Neural cell (in vitro differentiated cells): ENCODE results near the gene LALBA. TPM values are rescaled to one million over a fixed set of nuclear protein-coding genes. Genes with fewer than 3 reads are reported as not detected.

Source experiments
- H2AFZ ChIP-seq: fragments of 200-600, 300-800 bp; sonication (generic), shearing (Covaris generic); 2 replicates; pipeline ENCODE4 v1.6.0; 2014; ENCODE audit warnings: low read depth, mild to moderate bottlenecking, antibody characterized with exemption, low read length, moderate library complexity
- H3F3A ChIP-seq: fragments of 200-600 bp; shearing (Covaris generic); 2 replicates; pipeline ENCODE4 v1.6.1; 2016; ENCODE audit warnings: mild to moderate bottlenecking, moderate library complexity, mixed read lengths, antibody characterized with exemption, low read length; ENCODE audit not compliant: insufficient read depth, poor library complexity, severe bottlenecking
- H3K27ac ChIP-seq: fragments of 200-600, 300-800 bp; sonication (generic), shearing (Covaris generic); 2 replicates; pipeline ENCODE4 v1.5.1; 2014; ENCODE audit warnings: mild to moderate bottlenecking, low read length, moderate library complexity
- H3K27me3 ChIP-seq: fragments of 300-800, 200-600 bp; sonication (generic), shearing (Covaris generic); 2 replicates; pipeline ENCODE4 v1.6.0; 2014; ENCODE audit warnings: mild to moderate bottlenecking, low read depth, low read length, moderate library complexity; ENCODE audit not compliant: insufficient read depth
- H3K36me3 ChIP-seq: fragments of 300-800, 200-600 bp; sonication (generic), shearing (Covaris generic); 2 replicates; pipeline ENCODE4 v1.5.1; 2014; ENCODE audit warnings: mild to moderate bottlenecking, antibody characterized with exemption, low read length, moderate library complexity; ENCODE audit not compliant: insufficient read depth
- H3K4me2 ChIP-seq: fragments of 300-800, 200-600 bp; sonication (generic), shearing (Covaris generic); 2 replicates; pipeline ENCODE4 v1.6.0; 2014; ENCODE audit warnings: mild to moderate bottlenecking, low read length
- H3K4me3 ChIP-seq: fragments of 300-800, 200-600 bp; sonication (generic), shearing (Covaris generic); 2 replicates; pipeline ENCODE4 v1.5.1; 2014; ENCODE audit warnings: mild to moderate bottlenecking, low read length, moderate library complexity
- H3K79me2 ChIP-seq: fragments of 200-600 bp; shearing (Covaris generic); replicated peaks from 2 replicates; pipeline ENCODE4 v1.6.0; 2014; ENCODE audit warnings: mild to moderate bottlenecking, low read length, moderate library complexity; ENCODE audit not compliant: insufficient read depth
- H3K9ac ChIP-seq: fragments of 300-800, 200-600 bp; sonication (generic), shearing (Covaris generic); 2 replicates; pipeline ENCODE4 v1.6.1; 2016; ENCODE audit warnings: mild to moderate bottlenecking, low read length, mixed read lengths
- H3K9me2 ChIP-seq: fragments of 200-600 bp; shearing (Covaris generic); 2 replicates; pipeline ENCODE4 v1.6.1; 2016; ENCODE audit warnings: mild to moderate bottlenecking, low read length, mixed read lengths; ENCODE audit not compliant: insufficient read depth
- H3K9me3 ChIP-seq: fragments of 200-600, 300-800 bp; sonication (generic), shearing (Covaris generic); 2 replicates; pipeline ENCODE4 v1.6.1; 2016; ENCODE audit warnings: mild to moderate bottlenecking, mixed run types, low read length, moderate library complexity, mixed read lengths
- H4K20me1 ChIP-seq: fragments of 200-600 bp; shearing (Covaris generic); 2 replicates; pipeline ENCODE4 v1.6.1; 2016; ENCODE audit warnings: mild to moderate bottlenecking, mixed run types; ENCODE audit not compliant: insufficient read depth
- CTCF ChIP-seq: fragments of 450-650 bp; IDR thresholded peaks from 2 replicates; pipeline ENCODE4 v1.5.1; 2014; ENCODE audit warnings: antibody characterized with exemption, mild to moderate bottlenecking, moderate library complexity; ENCODE audit not compliant: poor library complexity, severe bottlenecking
- EP300 ChIP-seq: fragments of 450-650 bp; conservative IDR thresholded peaks from 2 replicates; pipeline ENCODE4 v1.6.1; 2014; ENCODE audit warnings: antibody characterized with exemption, mild to moderate bottlenecking, moderate library complexity; ENCODE audit not compliant: poor library complexity, severe bottlenecking
- MXI1 ChIP-seq: fragments of 450-650 bp; conservative IDR thresholded peaks from 2 replicates; pipeline ENCODE4 v1.6.1; 2014; ENCODE audit warnings: antibody characterized with exemption, mild to moderate bottlenecking; ENCODE audit not compliant: poor library complexity, severe bottlenecking
- POLR2AphosphoS5 ChIP-seq: IDR thresholded peaks from 2 replicates; pipeline ENCODE4 v1.6.1; 2012
- RAD21 ChIP-seq: fragments of 450-650 bp; conservative IDR thresholded peaks from 2 replicates; pipeline ENCODE4 v1.6.1; 2014; ENCODE audit warnings: antibody characterized with exemption, mild to moderate bottlenecking, moderate library complexity
- REST ChIP-seq: IDR thresholded peaks from 2 replicates; pipeline ENCODE4 v1.6.1; 2012; ENCODE audit warnings: borderline replicate concordance
- SMC3 ChIP-seq: fragments of 450-650 bp; conservative IDR thresholded peaks from 2 replicates; pipeline ENCODE4 v1.6.1; 2014; ENCODE audit warnings: antibody characterized with exemption, mild to moderate bottlenecking, moderate library complexity; ENCODE audit not compliant: poor library complexity
- TAF1 ChIP-seq: IDR thresholded peaks from 2 replicates; pipeline ENCODE4 v1.6.1; 2012; ENCODE audit warnings: low read depth
- polyA plus RNA-seq: library from polyadenylated mRNA; depleted of rRNA; stranded (reverse); fragments of >200 nt; gene quantifications from 2 replicates; pipeline ENCODE4 v1.2.3, GENCODE V29; 2014

The LALBA gene
- polyA plus RNA-seq, 1 donor from 2014 or later, result not detected

GRCh38 chr12:48586361-48586760 is 16.5 kb upstream of the LALBA start:
- Histone ChIP-seq H3F3A (no peaks in the 10 kb centered on the region), H3K27me3 (no peaks in the 10 kb centered on the region), H3K79me2 (no peaks in the 10 kb centered on the region), H3K4me3 (no peak overlapping the region), H3K9me3 (no peaks in the 10 kb centered on the region), H3K4me2 (no peak overlapping the region), H4K20me1 (no peaks in the 10 kb centered on the region), H3K9me2 (no peaks in the 10 kb centered on the region), H3K27ac (no peak overlapping the region), H3K36me3 (no peaks in the 10 kb centered on the region), H3K9ac (no peak overlapping the region), H2AFZ (no peak overlapping the region)
- TF ChIP-seq POLR2AphosphoS5 (no peak), CTCF (no peak), MXI1 (no peak), RAD21 (no peak)

- Histone ChIP-seq H3K4me2 (no peak overlapping the region), H3K9me3 (no peaks in the 10 kb centered on the region), H3K4me3 (no peak overlapping the region), H3K36me3 (no peaks in the 10 kb centered on the region), H3K9me2 (no peaks in the 10 kb centered on the region), H3K9ac (no peak overlapping the region), H4K20me1 (no peaks in the 10 kb centered on the region), H3K27ac (no peak overlapping the region), H3K79me2 (no peaks in the 10 kb centered on the region), H3K27me3 (no peaks in the 10 kb centered on the region), H3F3A (no peaks in the 10 kb centered on the region), H2AFZ (no peak overlapping the region)
- TF ChIP-seq EP300 (no peak), POLR2AphosphoS5 (no peak)
Observed at GRCh38 chr12:48583728-48584127, 13.9 kb upstream of the LALBA start.

GRCh38 chr12:48580831-48581230 is 11.0 kb upstream of the LALBA start:
- no peaks in the 10 kb centered on the region for H3K79me2 ChIP-seq
- H3K4me2 ChIP-seq, result no peak overlapping the region
- H3K4me3 ChIP-seq, result no peak overlapping the region
- H4K20me1 ChIP-seq, result no peaks in the 10 kb centered on the region
- no peaks in the 10 kb centered on the region for H3F3A ChIP-seq
- H3K27ac ChIP-seq, result no peak overlapping the region
- no peaks in the 10 kb centered on the region for H3K36me3 ChIP-seq
- H3K9me3 ChIP-seq, result no peaks in the 10 kb centered on the region
- no peak for TF ChIP-seq CTCF
- TF ChIP-seq SMC3, result no peak
- TF ChIP-seq POLR2AphosphoS5, result no peak
- no peak for TF ChIP-seq REST
- no peak for TF ChIP-seq TAF1
- no peaks in the 10 kb centered on the region for H3K9me2 ChIP-seq
- H3K9ac ChIP-seq, result no peak overlapping the region
- H3K27me3 ChIP-seq, result no peaks in the 10 kb centered on the region
- H2AFZ ChIP-seq, result no peak overlapping the region
